Panc1 (cell line): Measurements from ENCODE around the gene SND1. TPM values are rescaled to one million over a fixed set of nuclear protein-coding genes. Genes with fewer than 3 reads are reported as not detected.

ENCODE experiments used
- ATAC-seq: fragments of 200-7000 bp; cut with Tn5 transposase; 2 replicates; pipeline ENCODE4 v1.9.1; 2020; ENCODE audit warnings: mild to moderate bottlenecking, moderate library complexity
- BruUV-seq: library from RNA; stranded (reverse); fragments of 400-500 nt; replicated peaks from 2 replicates; lab custom pipeline; 2021; lab: Mats Ljungman, UMichigan
- CTCF ChIA-PET: fragments of 300-600 bp; sonication (Branson Sonifier 250); formaldehyde crosslinking; loops from one replicate; lab custom pipeline; 2022; ENCODE audit warnings: antibody characterized with exemption; lab: Charles Lee
- POLR2A ChIA-PET: fragments of 300-600 bp; sonication (Branson Sonifier 250); formaldehyde crosslinking; loops from one replicate; lab custom pipeline; 2022; ENCODE audit warnings: antibody characterized with exemption; lab: Charles Lee
- DNase-seq: peaks from one replicate; pipeline ENCODE4 v3.0.0-alpha.2; 2010; ENCODE audit warnings: low read depth, low spot score
- H3K27ac ChIP-seq: 2 replicates; pipeline ENCODE4 v1.5.1; 2011; ENCODE audit warnings: mild to moderate bottlenecking, low read length, inconsistent platforms
- H3K27me3 ChIP-seq: fragments of 200-500 bp; sonication (Bioruptor generic); 2 replicates; pipeline ENCODE4 v1.6.0; 2014; ENCODE audit warnings: low read length, inconsistent platforms; ENCODE audit not compliant: control insufficient read depth, insufficient read depth
- H3K36me3 ChIP-seq: fragments of 200-500 bp; sonication (Bioruptor generic); 2 replicates; pipeline ENCODE4 v1.5.1; 2014; ENCODE audit warnings: inconsistent platforms, mild to moderate bottlenecking, low read length, moderate library complexity; ENCODE audit not compliant: control insufficient read depth, insufficient read depth
- H3K4me1 ChIP-seq: 2 replicates; pipeline ENCODE4 v1.5.1; 2011; ENCODE audit warnings: inconsistent platforms, mild to moderate bottlenecking, low read length, moderate library complexity; ENCODE audit not compliant: control insufficient read depth, insufficient read depth
- H3K4me3 ChIP-seq, 2 experiments: 2 replicates each; pipeline ENCODE4 v1.5.1; 2011 to 2012; ENCODE audit warnings: low read depth in 2 of 2, low read length in 2 of 2, mild to moderate bottlenecking in 2 of 2, inconsistent platforms in 1 of 2, moderate library complexity in 1 of 2
- H3K9me3 ChIP-seq: fragments of 200-500 bp; sonication (Bioruptor generic); 2 replicates; pipeline ENCODE4 v1.5.1; 2014; ENCODE audit warnings: low read depth, mild to moderate bottlenecking, inconsistent platforms, low read length, moderate library complexity; ENCODE audit not compliant: control insufficient read depth, insufficient read depth
- POLR2AphosphoS5 ChIP-seq: IDR thresholded peaks from 2 replicates; pipeline ENCODE4 v1.6.1; 2012; ENCODE audit warnings: mild to moderate bottlenecking, low read depth, low read length, moderate library complexity
- SIN3A ChIP-seq: IDR thresholded peaks from 2 replicates; pipeline ENCODE4 v1.6.1; 2012; ENCODE audit warnings: low read depth, mild to moderate bottlenecking, low read length, moderate library complexity, borderline replicate concordance; ENCODE audit not compliant: insufficient read depth
- TCF7L2 ChIP-seq: IDR thresholded peaks from 2 replicates; pipeline ENCODE4 v1.6.1; 2011; ENCODE audit warnings: mild to moderate bottlenecking, low read depth, low read length, inconsistent platforms
- in situ Hi-C: cut with HindIII; loops from 2 replicates; pipeline ENCODE4 v1.10.0; 2016; ENCODE audit warnings: low sequenced_read_pairs, low pct_unique_long_range_greater_than_20kb
- intact Hi-C: fragments of 100-400 bp; cut with micrococcal nuclease; formaldehyde crosslinking; loops from one replicate; pipeline ENCODE4 v1.10.0; 2022; ENCODE audit not compliant: unreplicated experiment
- total RNA-seq: library from RNA; stranded (reverse); gene quantifications from one replicate; pipeline ENCODE4 v1.2.1, GENCODE V29; 2021; ENCODE audit not compliant: unreplicated experiment
- TF ChIP-seq, protein P1 (sequence below), 2 experiments: IDR thresholded peaks; 2 replicates each; pipeline ENCODE4 v1.6.1; 2011 to 2012; ENCODE audit warnings: low read depth in 2 of 2, control low read depth in 1 of 2, low read length in 1 of 2, mild to moderate bottlenecking in 1 of 2, moderate library complexity in 1 of 2; ENCODE audit not compliant: insufficient read depth in 1 of 2
- TF ChIP-seq, protein P2 (sequence below): fragments of 450-650 bp; IDR thresholded peaks from 2 replicates; pipeline ENCODE4 v1.5.1; 2017; ENCODE audit warnings: mild to moderate bottlenecking

SND1 gene
- total RNA-seq, 1 experiment from 2014 or later = 176 TPM

DNA sequence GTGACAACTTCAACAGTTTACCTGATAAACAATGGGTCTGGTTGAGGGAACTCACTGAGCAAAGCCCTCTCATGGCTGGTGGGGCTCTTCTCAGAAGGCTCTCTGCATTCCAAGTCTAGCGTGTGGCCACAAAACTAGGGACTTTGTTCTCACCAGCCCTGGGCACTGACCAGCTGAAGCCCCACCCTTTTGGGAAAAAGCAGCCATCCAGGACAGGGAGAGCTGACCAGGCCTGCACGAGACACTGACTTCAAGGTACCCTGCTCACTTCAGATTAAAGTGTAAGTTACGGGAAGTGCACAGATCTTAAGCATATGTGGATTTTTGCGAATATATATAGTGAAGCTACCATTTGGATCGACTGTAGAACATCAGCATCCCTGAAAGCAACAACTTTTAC is 446.6 kb downstream of the SND1 start:
- intact Hi-C loops (no loop called here), in situ Hi-C loops (no loop called here)
- H3K27me3 ChIP-seq = no peaks in the 10 kb centered on the region
- H3K36me3 ChIP-seq = no peaks in the 10 kb centered on the region
- no peaks in the 10 kb centered on the region for H3K4me1 ChIP-seq
- no TSS peak for BruUV-seq
- POLR2A ChIA-PET = no interaction called here
- H3K9me3 ChIP-seq = no peaks in the 10 kb centered on the region
- no peak overlapping the region for H3K27ac ChIP-seq
- ATAC-seq (no peak), DNase-seq (no peak)
- H3K4me3 ChIP-seq = no peak overlapping the region
- CTCF ChIA-PET = interaction anchor here (0.5 kb wide), 1 partner anchor 100 kb away, joined by 6 read pairs; no protein-coding TSS in a partner anchor
- TF ChIP-seq, protein P1, sequence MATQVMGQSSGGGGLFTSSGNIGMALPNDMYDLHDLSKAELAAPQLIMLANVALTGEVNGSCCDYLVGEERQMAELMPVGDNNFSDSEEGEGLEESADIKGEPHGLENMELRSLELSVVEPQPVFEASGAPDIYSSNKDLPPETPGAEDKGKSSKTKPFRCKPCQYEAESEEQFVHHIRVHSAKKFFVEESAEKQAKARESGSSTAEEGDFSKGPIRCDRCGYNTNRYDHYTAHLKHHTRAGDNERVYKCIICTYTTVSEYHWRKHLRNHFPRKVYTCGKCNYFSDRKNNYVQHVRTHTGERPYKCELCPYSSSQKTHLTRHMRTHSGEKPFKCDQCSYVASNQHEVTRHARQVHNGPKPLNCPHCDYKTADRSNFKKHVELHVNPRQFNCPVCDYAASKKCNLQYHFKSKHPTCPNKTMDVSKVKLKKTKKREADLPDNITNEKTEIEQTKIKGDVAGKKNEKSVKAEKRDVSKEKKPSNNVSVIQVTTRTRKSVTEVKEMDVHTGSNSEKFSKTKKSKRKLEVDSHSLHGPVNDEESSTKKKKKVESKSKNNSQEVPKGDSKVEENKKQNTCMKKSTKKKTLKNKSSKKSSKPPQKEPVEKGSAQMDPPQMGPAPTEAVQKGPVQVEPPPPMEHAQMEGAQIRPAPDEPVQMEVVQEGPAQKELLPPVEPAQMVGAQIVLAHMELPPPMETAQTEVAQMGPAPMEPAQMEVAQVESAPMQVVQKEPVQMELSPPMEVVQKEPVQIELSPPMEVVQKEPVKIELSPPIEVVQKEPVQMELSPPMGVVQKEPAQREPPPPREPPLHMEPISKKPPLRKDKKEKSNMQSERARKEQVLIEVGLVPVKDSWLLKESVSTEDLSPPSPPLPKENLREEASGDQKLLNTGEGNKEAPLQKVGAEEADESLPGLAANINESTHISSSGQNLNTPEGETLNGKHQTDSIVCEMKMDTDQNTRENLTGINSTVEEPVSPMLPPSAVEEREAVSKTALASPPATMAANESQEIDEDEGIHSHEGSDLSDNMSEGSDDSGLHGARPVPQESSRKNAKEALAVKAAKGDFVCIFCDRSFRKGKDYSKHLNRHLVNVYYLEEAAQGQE (IDR thresholded peaks at IDR 0.05; ENCODE audit: insufficient read depth in 1 of 2, low read depth in 2 of 2, low read length in 1 of 2) = no peak
- no peak for TF ChIP-seq POLR2AphosphoS5
- no peak for TF ChIP-seq TCF7L2
- no peak for TF ChIP-seq SIN3A
- TF ChIP-seq, protein P2, sequence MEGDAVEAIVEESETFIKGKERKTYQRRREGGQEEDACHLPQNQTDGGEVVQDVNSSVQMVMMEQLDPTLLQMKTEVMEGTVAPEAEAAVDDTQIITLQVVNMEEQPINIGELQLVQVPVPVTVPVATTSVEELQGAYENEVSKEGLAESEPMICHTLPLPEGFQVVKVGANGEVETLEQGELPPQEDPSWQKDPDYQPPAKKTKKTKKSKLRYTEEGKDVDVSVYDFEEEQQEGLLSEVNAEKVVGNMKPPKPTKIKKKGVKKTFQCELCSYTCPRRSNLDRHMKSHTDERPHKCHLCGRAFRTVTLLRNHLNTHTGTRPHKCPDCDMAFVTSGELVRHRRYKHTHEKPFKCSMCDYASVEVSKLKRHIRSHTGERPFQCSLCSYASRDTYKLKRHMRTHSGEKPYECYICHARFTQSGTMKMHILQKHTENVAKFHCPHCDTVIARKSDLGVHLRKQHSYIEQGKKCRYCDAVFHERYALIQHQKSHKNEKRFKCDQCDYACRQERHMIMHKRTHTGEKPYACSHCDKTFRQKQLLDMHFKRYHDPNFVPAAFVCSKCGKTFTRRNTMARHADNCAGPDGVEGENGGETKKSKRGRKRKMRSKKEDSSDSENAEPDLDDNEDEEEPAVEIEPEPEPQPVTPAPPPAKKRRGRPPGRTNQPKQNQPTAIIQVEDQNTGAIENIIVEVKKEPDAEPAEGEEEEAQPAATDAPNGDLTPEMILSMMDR = no peak

DNA sequence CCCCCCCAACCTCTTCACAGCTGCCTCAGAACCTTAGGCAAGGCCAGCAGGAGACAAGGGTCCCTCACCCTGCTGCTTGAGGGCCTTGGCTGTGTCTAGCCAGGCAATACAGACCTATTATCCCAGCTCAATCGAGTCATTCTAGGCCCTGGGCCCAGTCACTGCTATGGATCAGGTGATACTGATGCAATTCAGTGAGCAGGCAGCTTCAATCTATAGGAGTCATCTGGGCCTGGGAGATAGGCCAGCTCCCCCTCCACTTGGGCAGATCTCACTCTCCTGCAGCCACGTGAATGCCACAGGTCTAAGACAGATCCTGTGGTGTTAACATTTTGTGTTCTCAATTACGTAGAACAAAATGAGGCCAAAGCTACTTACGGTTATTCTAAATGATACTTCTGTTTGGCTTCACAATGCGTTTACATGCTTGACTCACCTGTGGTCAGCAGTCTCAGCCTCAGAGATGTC is 447.2 kb downstream of the SND1 start:
- Histone ChIP-seq H3K4me1 (no peaks in the 10 kb centered on the region; the same call in 1 of the 2 replicates), H3K4me3 (no peak overlapping the region), H3K27ac (no peak overlapping the region), H3K27me3 (no peaks in the 10 kb centered on the region), H3K9me3 (no peaks in the 10 kb centered on the region), H3K36me3 (no peaks in the 10 kb centered on the region)
- DNase-seq = peak; percentile 56
- POLR2A ChIA-PET = no interaction called here
- intact Hi-C loops = no loop called here
- TF ChIP-seq, protein P2 = no peak
- TF ChIP-seq POLR2AphosphoS5 (no peak), TCF7L2 (no peak)
- TF ChIP-seq, protein P1 (IDR thresholded peaks at IDR 0.05; ENCODE audit: insufficient read depth in 1 of 2, low read depth in 2 of 2, low read length in 1 of 2) = no peak
- BruUV-seq = no TSS peak
- in situ Hi-C loops = no loop called here
- CTCF ChIA-PET = interaction anchor here (0.5 kb wide), 1 partner anchor 99 kb away, joined by 6 read pairs; no protein-coding TSS in a partner anchor
- ATAC-seq = peak; percentile 13; the same call in 1 of the 2 replicates
